Lower leg skin (tissue), 3 donors: ENCODE results near the gene ADCYAP1.

Experiments used
- CTCF ChIP-seq, 3 donors: fragments of 450-650 bp; IDR thresholded peaks; one replicate each; pipeline ENCODE4 v1.5.1; 2016; ENCODE audit warnings: antibody characterized with exemption in 3 of 3, mild to moderate bottlenecking in 3 of 3, moderate library complexity in 2 of 3
- POLR2A ChIP-seq, 2 donors: fragments of 450-650 bp; IDR thresholded peaks; one replicate each; pipeline ENCODE4 v1.6.1; 2016 to 2017; ENCODE audit warnings: antibody characterized with exemption in 2 of 2, mild to moderate bottlenecking in 1 of 2, moderate library complexity in 1 of 2

GRCh38 chr18:907115-907884, 2.6 kb downstream of the ADCYAP1 start:
- TF ChIP-seq CTCF (IDR thresholded peaks at IDR 0.05) (no peak), POLR2A (IDR thresholded peaks at IDR 0.05) (no peak)
